ENCODE data around the gene ZNF783.
A peak's percentile ranks its signal among the peaks of the same experiment; 100 is the strongest.
"Not testable (repeated sequence)": the region's sequence is repeated elsewhere in the genome, so short reads cannot be mapped to it uniquely, and the experiment has no call there.

The ZNF783 gene

GRCh38 chr7:149239345-149240143, 22.5 kb upstream of the ZNF783 start, which contains the start of gene ZNF212:
Gene ZNF212, plus strand, starts transcription at chr7:149239651. Its CDS starts 128 bp downstream, at chr7:149239779.
- peak; percentile 82 to 86 (median 86) for DNase-seq (ENCODE audit: low read depth in 2 of 3, low spot score in 1 of 3)

GRCh38 chr7:149240637-149241036, 21.4 kb upstream of the ZNF783 start:
- DNase-seq (ENCODE audit: low read depth in 2 of 3, low spot score in 1 of 3) = no peak

GRCh38 chr7:149241696-149242095, 20.3 kb upstream of the ZNF783 start:
- no peak for DNase-seq (ENCODE audit: low read depth in 2 of 3, low spot score in 1 of 3)

GRCh38 chr7:149245244-149245643, 16.8 kb upstream of the ZNF783 start:
- peak; percentile 37 to 62 (median 55) for DNase-seq (ENCODE audit: low read depth in 2 of 3, low spot score in 1 of 3)

GRCh38 chr7:149245744-149246143, 16.3 kb upstream of the ZNF783 start:
- peak in 1 of 3 donors; percentile 13 for DNase-seq (ENCODE audit: low read depth in 2 of 3, low spot score in 1 of 3)

GRCh38 chr7:149248777-149249176, 13.2 kb upstream of the ZNF783 start:
- peak in 2 of 3 donors; percentile 28 to 41 for DNase-seq (ENCODE audit: low read depth in 2 of 3, low spot score in 1 of 3)

GRCh38 chr7:149250151-149250550, 11.8 kb upstream of the ZNF783 start:
- DNase-seq (ENCODE audit: low read depth in 2 of 3, low spot score in 1 of 3) = not testable (repeated sequence)

- DNase-seq (ENCODE audit: low read depth in 2 of 3, low spot score in 1 of 3) = not testable (repeated sequence)
Measured at GRCh38 chr7:149251518-149251917, 10.5 kb upstream of the ZNF783 start.

GRCh38 chr7:149252378-149252777, 9.6 kb upstream of the ZNF783 start:
- DNase-seq (ENCODE audit: low read depth in 2 of 3, low spot score in 1 of 3) = no peak

GRCh38 chr7:149253665-149254064, 8.3 kb upstream of the ZNF783 start:
- no peak for DNase-seq (ENCODE audit: low read depth in 2 of 3, low spot score in 1 of 3)

- DNase-seq (ENCODE audit: low read depth in 2 of 3, low spot score in 1 of 3) = no peak
Measured at GRCh38 chr7:149254181-149254858, 7.7 kb upstream of the ZNF783 start.

- no peak for DNase-seq (ENCODE audit: low read depth in 2 of 3, low spot score in 1 of 3)
Measured at GRCh38 chr7:149255174-149255573, 6.8 kb upstream of the ZNF783 start.

- no peak for DNase-seq (ENCODE audit: low read depth in 2 of 3, low spot score in 1 of 3)
Measured at GRCh38 chr7:149256568-149256967, 5.4 kb upstream of the ZNF783 start.

- DNase-seq (ENCODE audit: low read depth in 2 of 3, low spot score in 1 of 3) = no peak
Measured at GRCh38 chr7:149257146-149257545, 4.8 kb upstream of the ZNF783 start.

- DNase-seq (ENCODE audit: low read depth in 2 of 3, low spot score in 1 of 3) = no peak
Measured at GRCh38 chr7:149261316-149261828, 624 bp upstream of the ZNF783 start.

GRCh38 chr7:149266451-149266850, 4.5 kb downstream of the ZNF783 start:
- no peak for DNase-seq (ENCODE audit: low read depth in 2 of 3, low spot score in 1 of 3)

- no peak for DNase-seq (ENCODE audit: low read depth in 2 of 3, low spot score in 1 of 3)
Measured at GRCh38 chr7:149267733-149268132, 5.7 kb downstream of the ZNF783 start.

GRCh38 chr7:149274424-149274823, 12.4 kb downstream of the ZNF783 start:
- not testable (repeated sequence) for DNase-seq (ENCODE audit: low read depth in 2 of 3, low spot score in 1 of 3)

- DNase-seq (ENCODE audit: low read depth in 2 of 3, low spot score in 1 of 3) = no peak
Measured at GRCh38 chr7:149277871-149278270, 15.9 kb downstream of the ZNF783 start.

GRCh38 chr7:149278396-149278795, 16.4 kb downstream of the ZNF783 start:
- DNase-seq (ENCODE audit: low read depth in 2 of 3, low spot score in 1 of 3) = no peak

- no peak for DNase-seq (ENCODE audit: low read depth in 2 of 3, low spot score in 1 of 3)
Measured at GRCh38 chr7:149279111-149279743, 17.2 kb downstream of the ZNF783 start.

- no peak for DNase-seq (ENCODE audit: low read depth in 2 of 3, low spot score in 1 of 3)
Measured at GRCh38 chr7:149280151-149280550, 18.2 kb downstream of the ZNF783 start.

Data from stimulated activated CD4-positive, alpha-beta T cell treated with anti-CD3 and anti-CD28 coated beads, Interleukin-12 subunit alpha, Interleukin-12 subunit beta, amount 100 ng/mL, for 48 hours (primary cell).